GM19239 (cell line): Measurements from ENCODE around the gene PHC3.

Experiments
- DNase-seq: peaks from one replicate; pipeline ENCODE4 v3.0.0; 2011; ENCODE audit warnings: low spot score; ENCODE audit not compliant: insufficient read length
- FAIRE-seq: peaks from 2 replicates; lab custom pipeline; 2011; peaks lifted over from hg19 to GRCh38; lab: Jason Lieb, UNC

The PHC3 gene

GRCh38 chr3:170046269-170047132, 135.0 kb downstream of the PHC3 start:
- DNase-seq: no peak
- no peak for FAIRE-seq

DNA sequence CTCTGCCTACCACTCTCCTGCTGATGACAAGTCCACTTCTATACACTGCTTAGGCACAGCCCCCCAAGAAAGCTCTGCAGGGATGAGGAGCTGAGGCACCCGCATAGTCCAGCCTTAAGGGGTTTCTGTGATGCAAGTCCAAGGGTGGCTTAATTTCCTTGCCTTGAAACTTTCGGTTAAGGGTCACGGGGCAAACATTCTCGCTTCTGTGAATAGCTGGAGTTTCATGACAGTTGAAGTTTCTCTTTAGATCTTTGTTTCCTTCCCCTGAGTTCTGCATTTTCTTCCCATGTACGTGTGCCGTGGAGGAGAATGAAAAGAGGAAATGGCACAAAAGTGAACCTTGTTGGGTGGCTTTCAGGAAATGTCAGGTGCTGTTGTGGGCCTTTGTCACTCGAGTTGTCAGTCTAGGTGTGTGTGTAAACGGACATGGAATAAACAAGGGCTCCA, 136.7 kb downstream of the PHC3 start:
- DNase-seq (peak; percentile 39), FAIRE-seq (peak; percentile 100)

GRCh38 chr3:170044271-170044670, 137.3 kb downstream of the PHC3 start:
- FAIRE-seq: peak; percentile 31
- no peak for DNase-seq

GRCh38 chr3:170043506-170043905, 138.0 kb downstream of the PHC3 start:
- no peak for DNase-seq
- FAIRE-seq: peak; percentile 21

DNA sequence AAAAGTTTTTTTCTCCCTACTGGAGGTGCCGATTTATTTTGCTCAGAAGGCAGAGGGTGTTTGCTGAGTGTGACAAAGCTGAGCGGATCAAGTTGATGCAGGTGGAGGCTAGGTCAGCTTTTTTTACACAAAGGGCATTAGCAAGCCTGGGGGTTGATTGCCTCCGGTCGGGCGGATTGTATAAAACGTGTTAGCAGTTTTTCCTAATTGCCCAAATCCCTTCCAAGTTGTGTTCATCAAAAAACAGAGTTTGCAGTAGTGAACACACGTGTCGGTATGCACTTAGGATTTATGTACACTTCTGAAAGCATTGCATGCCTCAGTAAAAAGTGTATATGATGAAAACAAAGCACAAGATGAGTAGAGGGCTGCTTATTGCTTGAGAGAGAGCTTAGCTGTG, 141.1 kb downstream of the PHC3 start:
- no peak for DNase-seq
- FAIRE-seq: no peak

DNA sequence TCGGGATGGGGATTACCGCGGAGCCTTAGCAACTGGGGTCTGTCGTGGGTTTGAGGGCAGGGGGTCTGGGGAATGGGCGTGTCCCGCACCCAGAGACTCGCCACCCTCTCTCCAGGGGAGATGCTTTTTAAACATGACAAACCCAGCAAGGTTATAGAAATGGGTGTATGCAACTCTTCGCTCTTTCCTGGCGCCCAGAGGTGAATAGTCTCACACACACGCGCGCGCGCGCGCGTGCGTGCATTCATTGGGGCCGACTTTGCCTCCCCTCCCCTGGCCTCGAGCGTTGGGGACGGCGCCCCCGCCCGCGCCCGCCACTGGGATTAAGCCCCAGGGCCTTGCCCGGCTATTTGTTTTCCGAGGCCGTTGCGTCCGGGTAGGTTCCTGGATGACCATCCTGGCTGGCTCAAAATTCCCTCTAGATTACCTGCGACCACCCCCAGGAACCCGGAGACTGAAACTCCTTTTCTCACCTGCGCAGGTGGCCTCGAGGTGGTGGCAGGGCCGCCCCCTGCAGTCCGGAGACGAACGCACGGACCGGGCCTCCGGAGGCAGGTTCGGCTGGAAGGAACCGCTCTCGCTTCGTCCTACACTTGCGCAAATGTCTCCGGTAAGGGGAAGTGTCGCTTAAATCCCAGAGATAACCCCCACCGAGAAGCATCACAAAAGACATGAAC, 143.0 kb downstream of the PHC3 start:
- peak; percentile 82 for FAIRE-seq
- peak; percentile 7 for DNase-seq
